ENCODE data around the gene SPON1. TPM values are rescaled to one million over a fixed set of nuclear protein-coding genes. Genes with fewer than 3 reads are reported as not detected.

The SPON1 gene
- total RNA-seq, 1 experiment from 2014 or later: 0.20 TPM

DNA sequence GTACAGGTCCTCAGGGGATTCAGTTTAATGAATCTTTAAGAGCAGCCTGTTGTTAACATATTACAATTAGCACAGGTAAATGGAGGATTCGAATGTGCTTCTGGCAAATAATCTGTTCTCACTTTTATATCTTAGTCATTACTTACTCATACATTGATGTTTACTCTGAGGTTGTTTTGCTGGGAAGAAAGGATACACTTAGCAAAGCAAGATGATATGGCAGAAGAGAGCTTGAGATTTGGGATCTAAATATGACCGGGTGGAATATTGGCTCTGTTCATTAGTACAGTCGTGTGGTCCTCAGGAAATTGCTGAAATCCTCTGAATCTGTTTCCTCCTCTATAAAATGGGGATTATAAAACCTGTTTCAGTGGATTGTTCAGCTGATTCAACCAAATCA, 59.7 kb downstream of the SPON1 start:
- no peaks in the 10 kb centered on the region for H3K27me3 ChIP-seq (ENCODE audit: insufficient read depth, low read length)
- no peak overlapping the region for H4K8ac ChIP-seq (replicated peaks; ENCODE audit: insufficient read length, low read depth, low read length)
- no peaks in the 10 kb centered on the region for H4K20me1 ChIP-seq (ENCODE audit: control insufficient read depth, insufficient read depth, insufficient read length)
- no peaks in the 10 kb centered on the region for H3K9me3 ChIP-seq (ENCODE audit: control insufficient read depth, low read depth, low read length)
- H3K79me1 ChIP-seq (ENCODE audit: insufficient read depth, low read depth, low read length, poor library complexity, severe bottlenecking): no peaks in the 10 kb centered on the region
- no peak overlapping the region for H2BK15ac ChIP-seq (ENCODE audit: low read depth, low read length)
- no peaks in the 10 kb centered on the region for H3K79me2 ChIP-seq (ENCODE audit: insufficient read depth, low read length)
- H2AFZ ChIP-seq (ENCODE audit: low read length): no peak overlapping the region
- H2BK120ac ChIP-seq (ENCODE audit: low read depth, low read length, poor library complexity, severe bottlenecking): no peak overlapping the region
- H3K9ac ChIP-seq (ENCODE audit: extremely low read depth, insufficient read length, low read length): no peak overlapping the region
- H3K27ac ChIP-seq (ENCODE audit: insufficient read length, low read depth, low read length): no peak overlapping the region
- H3K4me1 ChIP-seq (ENCODE audit: insufficient read depth, low read length): no peaks in the 10 kb centered on the region
- no peaks in the 10 kb centered on the region for H3K23me2 ChIP-seq (ENCODE audit: insufficient read length, low read depth, low read length, poor library complexity, severe bottlenecking)
- H2BK5ac ChIP-seq (ENCODE audit: insufficient read length, low read length): no peak overlapping the region
- no peak overlapping the region for H3T11ph ChIP-seq (ENCODE audit: low read length)
- Mint-ChIP-seq H3K27ac (no peak overlapping the region), H3K36me3 (ENCODE audit: insufficient read depth in 1 of 3, low read depth in 3 of 3) (no peaks in the 10 kb centered on the region), H3K9me3 (no peaks in the 10 kb centered on the region; a peak in 1 of 5 replicates), H3K4me3 (no peak overlapping the region), H3K27me3 (ENCODE audit: low read depth) (peaks cover 59% of the 10 kb centered on the region), H3K4me1 (peaks cover 18 to 24% of the 10 kb centered on the region in 2 experiments)
- no peak overlapping the region for H4K5ac ChIP-seq (ENCODE audit: insufficient read length, low read depth, low read length)
- TF ChIP-seq, protein P1, sequence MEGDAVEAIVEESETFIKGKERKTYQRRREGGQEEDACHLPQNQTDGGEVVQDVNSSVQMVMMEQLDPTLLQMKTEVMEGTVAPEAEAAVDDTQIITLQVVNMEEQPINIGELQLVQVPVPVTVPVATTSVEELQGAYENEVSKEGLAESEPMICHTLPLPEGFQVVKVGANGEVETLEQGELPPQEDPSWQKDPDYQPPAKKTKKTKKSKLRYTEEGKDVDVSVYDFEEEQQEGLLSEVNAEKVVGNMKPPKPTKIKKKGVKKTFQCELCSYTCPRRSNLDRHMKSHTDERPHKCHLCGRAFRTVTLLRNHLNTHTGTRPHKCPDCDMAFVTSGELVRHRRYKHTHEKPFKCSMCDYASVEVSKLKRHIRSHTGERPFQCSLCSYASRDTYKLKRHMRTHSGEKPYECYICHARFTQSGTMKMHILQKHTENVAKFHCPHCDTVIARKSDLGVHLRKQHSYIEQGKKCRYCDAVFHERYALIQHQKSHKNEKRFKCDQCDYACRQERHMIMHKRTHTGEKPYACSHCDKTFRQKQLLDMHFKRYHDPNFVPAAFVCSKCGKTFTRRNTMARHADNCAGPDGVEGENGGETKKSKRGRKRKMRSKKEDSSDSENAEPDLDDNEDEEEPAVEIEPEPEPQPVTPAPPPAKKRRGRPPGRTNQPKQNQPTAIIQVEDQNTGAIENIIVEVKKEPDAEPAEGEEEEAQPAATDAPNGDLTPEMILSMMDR (conservative IDR thresholded peaks at IDR 0.05): no peak
- no peak overlapping the region for H3K18ac ChIP-seq (ENCODE audit: insufficient read length, low read depth, low read length)
- no peak overlapping the region for H2BK12ac ChIP-seq (ENCODE audit: insufficient read length, low read depth, low read length)
- H3K14ac ChIP-seq (ENCODE audit: insufficient read depth, low read length): no peak overlapping the region
- no peak for DNase-seq
- no peak overlapping the region for H3K4ac ChIP-seq (ENCODE audit: low read depth, low read length)
- H3K23ac ChIP-seq (ENCODE audit: insufficient read length, low read depth, low read length): no peak overlapping the region
- no peak overlapping the region for H3K56ac ChIP-seq (ENCODE audit: insufficient read length, low read depth, low read length)
- H2BK20ac ChIP-seq (ENCODE audit: low read depth, low read length, poor library complexity, severe bottlenecking): no peak overlapping the region
- H2AK5ac ChIP-seq (ENCODE audit: insufficient read length, low read length): no peak overlapping the region
- no peak overlapping the region for H4K91ac ChIP-seq (ENCODE audit: insufficient read length, low read depth, low read length)
- no CpG with 5 or more reads among the region's 3 CpGs for WGBS (ENCODE audit: extremely low coverage, insufficient read length, low lambda C conversion rate)
- no peak overlapping the region for H3K4me2 ChIP-seq (ENCODE audit: insufficient read depth, insufficient read length, low read length)

Data from H9 (cell line).